ENCODE results near the gene RPL9.

The RPL9 gene

GRCh38 chr4:39406763-39407583, 51.7 kb downstream of the RPL9 start, which contains the start of gene KLB:
TSS of gene KLB (plus strand) at chr4:39406930. CDS start at chr4:39406950, 20 bp downstream.
- in situ Hi-C loops (cut with HindIII; ENCODE audit: low sequenced_read_pairs): no loop called here
- DNase-seq (ENCODE audit: low read depth): no peak
- no peak for TF ChIP-seq CTCF (IDR thresholded peaks at IDR 0.05; ENCODE audit: low read depth, low read length, missing control alignments)
- H3K4me3 ChIP-seq (ENCODE audit: low read depth, low read length): no peak within 1 kb of the TSS
